B cell (primary cell): ENCODE results near the gene STEEP1. TPM values are rescaled to one million over a fixed set of nuclear protein-coding genes. Genes with fewer than 3 reads are reported as not detected.

ENCODE experiments used
- ATAC-seq: fragments of 200-7000 bp; cut with Tn5 transposase; one replicate; pipeline ENCODE4 v1.10.0; 2021; ENCODE audit warnings: low read depth, mild to moderate bottlenecking, moderate number of reproducible peaks, moderate library complexity
- CTCF ChIA-PET: fragments of 350-600 bp; sonication (Branson Sonifier 250); formaldehyde crosslinking; loops from one replicate; lab custom pipeline; 2021; ENCODE audit warnings: antibody characterized with exemption, inconsistent platforms; lab: Charles Lee
- POLR2A ChIA-PET: fragments of 350-600 bp; sonication (Branson Sonifier 250); formaldehyde crosslinking; loops from one replicate; lab custom pipeline; 2021; ENCODE audit warnings: antibody characterized with exemption; lab: Charles Lee
- DNase-seq: peaks from one replicate; pipeline ENCODE4 v3.0.0; 2013
- H2AFZ ChIP-seq: 2 replicates; pipeline ENCODE4 v1.6.1; 2012; ENCODE audit warnings: mild to moderate bottlenecking, low read depth, low read length; ENCODE audit not compliant: insufficient read depth, poor library complexity, severe bottlenecking
- H3K27ac ChIP-seq, 2 donors: 1 replicate in 1 of 2; 2 replicates in 1 of 2; pipeline ENCODE4 v1.5.1; 2012 to 2013; ENCODE audit warnings: low read length in 2 of 2, mild to moderate bottlenecking in 2 of 2, moderate library complexity in 1 of 2
- H3K27me3 ChIP-seq, 4 experiments: fragments of 200-600 bp in 1 of 4; sonication (generic) in 1 of 4; replicated peaks in 1 of 4; 1 replicate in 2 of 4; 2 replicates in 2 of 4; pipeline versions ENCODE4 v1.6.1 to v1.7.0; 2013 to 2016; ENCODE audit warnings: low read length in 3 of 4, mild to moderate bottlenecking in 2 of 4, mixed read lengths in 1 of 4, moderate library complexity in 1 of 4; ENCODE audit not compliant: insufficient read depth in 4 of 4, control insufficient read depth in 3 of 4; ENCODE audit errors: control extremely low read depth in 1 of 4
- H3K36me3 ChIP-seq, 2 experiments: replicated peaks in 1 of 2; 1 replicate in 1 of 2; 2 replicates in 1 of 2; pipeline versions ENCODE4 v1.6.1 to v1.7.1; 2013; ENCODE audit warnings: low read length in 1 of 2; ENCODE audit not compliant: insufficient read depth in 2 of 2, control insufficient read depth in 1 of 2; ENCODE audit errors: control extremely low read depth in 1 of 2, extremely low read depth in 1 of 2
- H3K4me1 ChIP-seq, 2 donors: fragments of 200-600 bp in 1 of 2; sonication (generic) in 1 of 2; 1 replicate in 1 of 2; 2 replicates in 1 of 2; pipeline versions ENCODE4 v1.5.1 to v1.6.1; 2013 to 2017; ENCODE audit warnings: low read length in 2 of 2; ENCODE audit not compliant: control insufficient read depth in 2 of 2, insufficient read depth in 2 of 2
- H3K4me2 ChIP-seq: replicated peaks from 2 replicates; pipeline ENCODE3; 2012; ENCODE audit warnings: mild to moderate bottlenecking, low read depth, low read length; ENCODE audit not compliant: poor library complexity, severe bottlenecking
- H3K4me3 ChIP-seq, 5 experiments: fragments of 200-600 bp in 1 of 5; sonication (generic) in 1 of 5; 1 replicate in 3 of 5; 2 replicates in 2 of 5; pipeline versions ENCODE4 v1.5.1 to v1.7.0; 2011 to 2016; ENCODE audit warnings: low read length in 4 of 5, mild to moderate bottlenecking in 4 of 5, low read depth in 2 of 5, control low read depth in 1 of 5, moderate library complexity in 1 of 5; ENCODE audit not compliant: insufficient read depth in 1 of 5; ENCODE audit errors: control extremely low read depth in 1 of 5, extremely low read depth in 1 of 5
- H3K79me2 ChIP-seq: fragments of 200-600 bp; sonication (generic); one replicate; pipeline ENCODE4 v1.6.0; 2016; ENCODE audit warnings: low read length; ENCODE audit not compliant: control insufficient read depth, insufficient read depth
- H3K9ac ChIP-seq: fragments of 200-600 bp; sonication (generic); 2 replicates; pipeline ENCODE4 v1.6.1; 2017; ENCODE audit warnings: mild to moderate bottlenecking, low read length, moderate library complexity
- H3K9me3 ChIP-seq, 3 donors: one replicate each; pipeline versions ENCODE4 v1.6.1 to v1.7.1; 2013; ENCODE audit warnings: low read length in 2 of 3; ENCODE audit not compliant: control insufficient read depth in 2 of 3, insufficient read depth in 1 of 3; ENCODE audit errors: control extremely low read depth in 1 of 3
- H4K20me1 ChIP-seq: 2 replicates; pipeline ENCODE4 v1.6.0; 2012; ENCODE audit warnings: mild to moderate bottlenecking, low read length; ENCODE audit not compliant: insufficient read depth, control insufficient read depth, poor library complexity, severe bottlenecking
- H3K27ac Mint-ChIP-seq: one replicate; pipeline ENCODE4 v1.8.0; 2021; ENCODE audit warnings: mixed read lengths
- H3K27me3 Mint-ChIP-seq: one replicate; pipeline ENCODE4 v1.8.0; 2021; ENCODE audit warnings: mixed read lengths
- H3K4me1 Mint-ChIP-seq: one replicate; pipeline ENCODE4 v1.8.0; 2021; ENCODE audit warnings: mixed read lengths
- H3K4me3 Mint-ChIP-seq: one replicate; pipeline ENCODE4 v1.8.0; 2021; ENCODE audit warnings: mixed read lengths
- H3K9me3 Mint-ChIP-seq: one replicate; pipeline ENCODE4 v1.8.0; 2022; ENCODE audit warnings: mixed read lengths; ENCODE audit not compliant: insufficient read depth
- EZH2 ChIP-seq: IDR thresholded peaks from 2 replicates; pipeline ENCODE4 v1.6.1; 2012; ENCODE audit warnings: borderline replicate concordance, low read depth, mild to moderate bottlenecking, moderate library complexity, low read length; ENCODE audit not compliant: insufficient read depth, poor library complexity, severe bottlenecking
- WGBS: methylation state at CpG from one replicate; pipeline ENCODE4 v1.1.5; 2013; ENCODE audit warnings: missing lambda C conversion rate; ENCODE audit not compliant: insufficient coverage; 5-methylcytosine and 5-hydroxymethylcytosine counted together
- intact Hi-C: fragments of 100-400 bp; cut with micrococcal nuclease; formaldehyde crosslinking; loops from one replicate; pipeline ENCODE4 v1.10.0; 2022
- polyA plus RNA-seq: library from polyadenylated mRNA; depleted of rRNA; stranded (reverse); fragments of >200 nt; gene quantifications from 2 replicates; pipeline ENCODE4 v1.2.3, GENCODE V29; 2012
- total RNA-seq, 2 donors: library from RNA; stranded (reverse); fragments of 120-200 nt in 1 of 2; gene quantifications; 1 replicate in 1 of 2; 2 replicates in 1 of 2; pipeline versions ENCODE4 v1.2.3 to v1.2.4, GENCODE V29; 2013 to 2022
- TF ChIP-seq, protein P1 (sequence below): fragments of 200-600 bp; IDR thresholded peaks from one replicate; pipeline ENCODE4 v1.8.0; 2022; ENCODE audit warnings: antibody characterized with exemption, mild to moderate bottlenecking

The STEEP1 gene
- total and polyA plus RNA-seq, 2 donors (not counting 1 experiment from before 2014, with no cell fraction given) = 12.0 to 27.6 TPM

DNA sequence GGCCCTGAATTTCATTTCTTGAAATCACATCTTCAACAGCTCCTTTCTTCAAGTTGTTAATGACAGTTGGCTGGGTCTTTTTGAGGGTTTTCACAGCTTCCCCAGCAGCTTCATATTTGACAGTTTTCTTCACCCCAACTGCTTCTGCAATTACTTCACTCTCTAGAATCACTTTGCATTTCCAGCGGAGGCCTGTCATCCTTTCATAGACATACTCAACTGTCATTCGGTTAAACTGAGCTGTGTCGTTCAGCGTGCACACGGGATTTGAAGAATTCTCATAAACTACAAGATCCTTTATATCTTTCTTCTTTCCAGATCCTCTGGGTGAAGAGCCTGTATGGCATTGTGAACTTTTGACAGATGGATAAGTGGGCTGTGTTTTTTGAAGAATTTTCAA lies 24.6 kb upstream of the STEEP1 start:
- Histone ChIP-seq H3K4me2 (no peak overlapping the region), H3K9ac (no peak overlapping the region), H3K79me2 (peaks cover 3% of the 10 kb centered on the region), H3K27me3 (no peaks in the 10 kb centered on the region), H3K27ac (no peak overlapping the region), H3K36me3 (peaks cover 2 to 26% of the 10 kb centered on the region in 2 experiments), H3K9me3 (no peaks in the 10 kb centered on the region), H3K4me3 (no peak overlapping the region), H4K20me1 (no peaks in the 10 kb centered on the region), H2AFZ (no peak overlapping the region), H3K4me1 (no peaks in the 10 kb centered on the region)
- ChIA-PET CTCF (no interaction called here), POLR2A (no interaction called here)
- no CpG with 5 or more reads among the region's 5 CpGs for WGBS
- DNase-seq (no peak), ATAC-seq (no peak)
- TF ChIP-seq EZH2 = no peak
- TF ChIP-seq, protein P1, sequence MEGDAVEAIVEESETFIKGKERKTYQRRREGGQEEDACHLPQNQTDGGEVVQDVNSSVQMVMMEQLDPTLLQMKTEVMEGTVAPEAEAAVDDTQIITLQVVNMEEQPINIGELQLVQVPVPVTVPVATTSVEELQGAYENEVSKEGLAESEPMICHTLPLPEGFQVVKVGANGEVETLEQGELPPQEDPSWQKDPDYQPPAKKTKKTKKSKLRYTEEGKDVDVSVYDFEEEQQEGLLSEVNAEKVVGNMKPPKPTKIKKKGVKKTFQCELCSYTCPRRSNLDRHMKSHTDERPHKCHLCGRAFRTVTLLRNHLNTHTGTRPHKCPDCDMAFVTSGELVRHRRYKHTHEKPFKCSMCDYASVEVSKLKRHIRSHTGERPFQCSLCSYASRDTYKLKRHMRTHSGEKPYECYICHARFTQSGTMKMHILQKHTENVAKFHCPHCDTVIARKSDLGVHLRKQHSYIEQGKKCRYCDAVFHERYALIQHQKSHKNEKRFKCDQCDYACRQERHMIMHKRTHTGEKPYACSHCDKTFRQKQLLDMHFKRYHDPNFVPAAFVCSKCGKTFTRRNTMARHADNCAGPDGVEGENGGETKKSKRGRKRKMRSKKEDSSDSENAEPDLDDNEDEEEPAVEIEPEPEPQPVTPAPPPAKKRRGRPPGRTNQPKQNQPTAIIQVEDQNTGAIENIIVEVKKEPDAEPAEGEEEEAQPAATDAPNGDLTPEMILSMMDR = no peak
- Mint-ChIP-seq H3K4me3 (no peak overlapping the region), H3K27ac (peak overlapping the region; percentile 50), H3K4me1 (no peaks in the 10 kb centered on the region), H3K9me3 (no peaks in the 10 kb centered on the region), H3K27me3 (no peaks in the 10 kb centered on the region)
- intact Hi-C loops = loop anchor here (10.0 kb wide), 1 partner anchor 45 kb away; no protein-coding TSS in a partner anchor

DNA sequence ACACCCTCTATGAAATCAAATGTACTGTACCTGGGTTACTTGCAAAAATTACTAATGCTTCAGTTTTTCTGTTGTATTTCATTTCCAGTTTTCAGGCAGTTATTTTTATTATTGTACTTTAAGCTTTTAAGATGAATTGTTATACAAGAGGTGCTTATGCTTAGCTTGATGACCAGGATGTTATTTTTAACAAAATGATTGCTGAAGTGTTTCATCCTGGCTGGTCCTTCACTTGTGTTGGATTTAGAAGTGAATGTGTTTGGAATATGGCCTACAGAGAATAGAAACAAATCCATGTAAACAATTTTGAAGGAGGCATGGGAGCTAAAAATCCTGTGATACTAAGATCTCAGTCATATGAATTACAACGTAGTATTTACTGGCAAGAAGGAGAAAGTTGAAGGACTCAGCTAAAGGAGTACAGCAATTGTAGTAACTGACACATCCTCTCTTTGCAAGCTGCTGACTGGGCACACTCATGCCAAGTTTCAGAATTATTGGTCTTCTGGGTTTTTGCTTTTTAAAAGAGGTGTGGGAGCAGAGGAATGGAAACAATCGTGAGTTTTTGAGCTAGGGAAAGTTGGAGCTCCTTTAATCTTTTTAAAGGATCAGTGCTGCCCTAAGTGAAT lies 18.3 kb upstream of the STEEP1 start:
- H3K4me3 ChIP-seq = no peak overlapping the region
- Mint-ChIP-seq H3K4me3 (no peak overlapping the region), H3K27ac (no peak overlapping the region), H3K9me3 (no peaks in the 10 kb centered on the region), H3K4me1 (peaks cover 24% of the 10 kb centered on the region), H3K27me3 (no peaks in the 10 kb centered on the region)
- H4K20me1 ChIP-seq = no peaks in the 10 kb centered on the region
- no peak overlapping the region for H3K9ac ChIP-seq
- H3K4me1 ChIP-seq = peaks cover 14 to 22% of the 10 kb centered on the region in 2 donors
- no peak overlapping the region for H3K4me2 ChIP-seq
- TF ChIP-seq, protein P1 = no peak
- TF ChIP-seq EZH2 = no peak
- DNase-seq (no peak), ATAC-seq (no peak)
- no peak overlapping the region for H3K27ac ChIP-seq
- CTCF ChIA-PET = interaction anchor here (1.1 to 1.4 kb wide), 2 partner anchors 68 to 71 kb away, joined by 3 to 4 read pairs; no protein-coding TSS in a partner anchor
- POLR2A ChIA-PET = no interaction called here
- H3K27me3 ChIP-seq = no peaks in the 10 kb centered on the region
- H3K79me2 ChIP-seq = no peaks in the 10 kb centered on the region
- WGBS = no CpG with 5 or more reads among the region's 2 CpGs
- H2AFZ ChIP-seq = no peak overlapping the region
- peaks cover 0 to 6% of the 10 kb centered on the region in 2 experiments for H3K36me3 ChIP-seq
- H3K9me3 ChIP-seq = no peaks in the 10 kb centered on the region
- intact Hi-C loops = loop anchor here (10.0 kb wide), 1 partner anchor 51 kb away; no protein-coding TSS in a partner anchor
